GM21825 (cell line): ENCODE data around the gene WDFY3.
"Not testable (repeated sequence)": the region's sequence is repeated elsewhere in the genome, so short reads cannot be mapped to it uniquely, and the experiment has no call there.

Experiments used
- ATAC-seq: cut with Tn5 transposase; IDR thresholded peaks from one replicate; pipeline ENCODE4 v1.9.1; 2021; ENCODE audit warnings: mild to moderate bottlenecking, moderate library complexity; ENCODE audit not compliant: unreplicated experiment

The WDFY3 gene

DNA sequence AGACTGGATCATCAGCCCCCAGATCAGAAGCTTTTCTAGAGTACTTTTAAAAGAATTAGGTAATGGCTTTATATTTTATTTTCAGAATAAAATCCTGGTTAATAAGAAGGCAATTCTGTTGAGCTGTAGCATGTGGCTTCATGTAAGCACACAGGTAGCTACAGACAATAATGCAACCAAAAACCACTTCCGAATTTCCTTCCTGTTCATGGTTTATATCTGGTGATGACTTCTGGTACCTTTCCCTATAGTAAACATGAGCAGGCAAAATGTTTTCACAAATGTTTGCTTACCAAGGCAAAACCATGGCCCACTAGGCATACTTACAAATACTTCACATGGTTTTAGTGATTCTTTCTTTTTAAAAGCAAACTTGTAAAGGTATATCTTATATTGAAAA is 239.0 kb downstream of the WDFY3 start:
- ATAC-seq, result no peak

- no peak for ATAC-seq
Observed at GRCh38 chr4:84726356-84726755, 240.1 kb downstream of the WDFY3 start.

DNA sequence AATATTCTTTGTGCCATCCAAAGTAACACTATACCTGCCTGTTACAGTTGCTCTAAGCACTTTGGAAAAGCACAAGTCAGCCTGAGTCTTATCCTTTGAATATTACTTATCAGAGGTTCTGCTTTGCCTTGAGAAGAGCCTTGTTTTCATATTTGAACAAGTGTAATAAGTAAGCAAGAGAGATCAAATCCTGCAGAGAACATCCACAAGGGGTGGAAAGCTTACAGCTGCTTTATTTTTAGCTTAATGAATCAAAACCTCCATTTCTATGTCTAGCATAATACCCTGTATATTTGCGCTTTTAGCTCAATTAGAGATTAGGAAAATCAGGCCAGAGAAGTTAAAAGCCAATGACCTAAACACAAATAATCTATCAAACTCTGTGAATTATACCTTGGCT is 243.8 kb downstream of the WDFY3 start:
- no peak for ATAC-seq

DNA sequence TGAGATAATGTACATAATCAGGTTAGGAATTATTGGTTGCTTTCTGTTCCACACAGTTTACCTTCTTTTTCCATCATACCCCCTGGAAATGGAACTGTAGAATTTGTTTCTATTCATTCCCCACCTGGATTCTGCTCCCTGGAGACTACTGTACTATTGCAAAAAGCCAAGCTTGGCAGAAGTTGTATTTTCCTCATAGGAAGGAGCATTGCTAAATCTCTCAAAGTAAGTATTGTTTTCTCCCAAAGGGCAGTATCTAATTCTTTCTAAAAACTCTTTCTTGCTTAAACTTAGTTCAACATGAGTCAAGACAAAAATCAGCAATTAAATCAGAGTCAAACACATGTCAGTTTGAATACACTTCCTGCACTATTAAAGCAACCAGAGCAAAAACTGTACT is 247.4 kb downstream of the WDFY3 start:
- no peak for ATAC-seq

DNA sequence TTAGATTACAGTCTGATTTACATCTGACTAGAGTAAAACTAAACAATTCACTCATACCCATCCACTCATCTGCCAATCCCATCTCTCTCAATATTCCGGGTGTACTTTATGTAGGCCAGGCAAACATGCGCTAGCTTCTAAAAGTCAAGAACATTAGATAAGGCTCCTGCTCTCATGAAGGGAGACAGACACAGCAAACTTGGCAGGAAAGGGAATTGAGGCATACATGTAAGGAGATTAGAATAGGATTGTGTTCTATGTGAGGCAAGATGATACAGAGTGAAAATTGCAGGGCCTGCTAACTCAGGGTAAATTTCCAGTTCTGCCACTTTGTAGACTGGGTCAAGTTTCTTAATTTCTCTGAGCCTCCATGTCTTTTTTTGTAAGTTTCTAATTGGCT is 247.8 kb downstream of the WDFY3 start:
- ATAC-seq, result no peak

DNA sequence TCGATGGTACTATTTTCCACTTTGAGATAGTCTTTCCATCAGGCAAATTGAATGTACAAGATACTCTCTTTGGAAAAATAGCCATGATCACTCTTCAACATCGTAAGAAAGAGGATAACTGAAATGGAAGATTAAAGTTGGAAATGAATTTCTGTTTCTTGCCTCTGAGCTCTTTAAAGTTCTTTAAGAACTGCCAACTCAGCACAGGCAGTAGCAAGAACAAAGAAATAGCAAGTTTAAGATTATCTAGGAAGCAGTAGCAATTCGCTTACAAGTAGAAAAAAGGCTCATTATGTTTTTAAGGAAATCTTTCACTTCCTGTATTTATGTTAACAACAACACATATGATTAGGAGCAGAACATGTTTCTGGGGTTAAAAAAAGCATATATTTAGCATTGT is 255.9 kb downstream of the WDFY3 start:
- ATAC-seq, result no peak

DNA sequence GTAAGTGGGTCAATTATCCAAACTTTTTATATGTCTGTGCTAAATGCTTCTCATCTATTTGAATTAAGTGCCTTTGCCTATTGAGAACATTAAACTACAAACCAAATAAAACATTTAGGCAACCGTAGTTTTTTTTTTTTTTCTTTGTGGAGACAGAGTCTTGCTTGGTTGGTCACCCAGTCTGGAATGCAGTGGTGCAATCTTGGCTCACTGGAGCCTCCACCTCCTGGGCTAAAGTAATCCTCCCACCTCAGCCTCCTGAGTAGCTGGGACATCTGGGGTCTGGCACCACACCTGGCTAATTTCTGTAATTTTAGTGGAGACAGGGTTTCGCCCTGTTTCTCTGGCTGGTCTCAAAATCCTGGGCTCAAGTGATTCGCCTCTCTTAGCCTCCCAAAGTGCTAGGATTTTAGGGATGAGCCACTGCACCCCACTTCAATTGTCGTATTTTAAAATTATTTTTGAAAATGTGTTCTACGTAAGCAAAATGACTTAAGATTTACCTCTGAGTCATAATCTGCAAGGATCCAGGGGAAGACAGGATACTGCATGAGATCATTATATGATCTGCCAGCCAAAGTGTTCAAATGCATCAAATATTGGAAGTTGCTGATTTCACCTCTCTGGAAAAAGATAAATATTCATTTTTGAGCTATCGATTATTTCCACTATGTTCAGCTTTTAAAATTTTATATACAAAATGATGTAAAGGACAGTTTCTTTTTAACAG is 257.9 kb downstream of the WDFY3 start:
- ATAC-seq, result no peak

GRCh38 chr4:84706286-84706685 is 260.2 kb downstream of the WDFY3 start:
- ATAC-seq, result no peak

DNA sequence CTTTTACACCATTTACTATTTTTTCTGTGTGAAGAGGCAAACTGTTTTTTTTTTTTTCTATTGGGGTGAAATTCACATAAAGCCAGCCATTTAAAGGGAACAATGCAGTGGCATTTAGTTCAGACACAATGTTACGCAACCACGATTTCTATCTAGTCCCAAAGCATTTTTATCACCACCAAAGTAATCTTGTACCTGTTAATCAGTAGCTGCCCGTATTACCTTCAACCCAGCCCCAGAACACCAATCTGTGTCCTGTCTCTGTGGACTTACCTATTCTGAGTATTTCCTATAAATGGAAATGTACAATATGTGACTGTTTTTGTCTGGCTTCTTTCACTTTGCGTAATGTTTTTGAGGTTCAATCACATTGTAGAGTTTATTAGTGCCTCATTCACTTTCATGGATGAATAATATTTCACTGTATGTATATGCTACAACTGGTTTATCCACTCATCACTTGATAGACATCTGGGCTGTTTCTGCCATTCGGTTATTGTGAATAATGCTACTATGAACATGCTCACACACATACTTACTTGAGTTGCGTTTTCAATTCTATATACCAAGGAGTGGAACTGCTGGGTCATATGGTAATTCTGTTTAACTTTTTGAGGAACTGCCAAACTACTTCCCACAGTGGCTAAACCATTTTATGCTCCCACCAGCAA is 267.4 kb downstream of the WDFY3 start:
- no peak for ATAC-seq

- ATAC-seq, result no peak
Observed at GRCh38 chr4:84697615-84698201, 268.8 kb downstream of the WDFY3 start.

DNA sequence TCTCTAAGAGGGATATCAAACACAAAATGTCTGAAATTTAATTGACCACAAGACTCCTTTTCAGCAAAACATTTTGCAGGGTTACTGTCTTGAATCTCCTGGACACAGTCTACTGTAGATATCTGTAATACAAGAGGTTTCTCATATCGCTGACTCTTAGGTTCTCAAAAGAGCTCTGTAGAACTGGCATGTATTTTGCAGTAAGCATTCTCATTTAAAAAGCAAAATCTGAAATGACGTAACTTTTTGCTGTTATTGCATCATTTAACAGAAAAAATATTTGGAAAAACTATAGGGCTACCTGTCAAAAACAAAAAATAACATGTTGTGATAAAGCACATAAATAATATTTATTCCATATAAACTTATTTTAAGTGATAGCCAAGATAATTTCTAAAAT is 269.3 kb downstream of the WDFY3 start:
- ATAC-seq, result no peak

DNA sequence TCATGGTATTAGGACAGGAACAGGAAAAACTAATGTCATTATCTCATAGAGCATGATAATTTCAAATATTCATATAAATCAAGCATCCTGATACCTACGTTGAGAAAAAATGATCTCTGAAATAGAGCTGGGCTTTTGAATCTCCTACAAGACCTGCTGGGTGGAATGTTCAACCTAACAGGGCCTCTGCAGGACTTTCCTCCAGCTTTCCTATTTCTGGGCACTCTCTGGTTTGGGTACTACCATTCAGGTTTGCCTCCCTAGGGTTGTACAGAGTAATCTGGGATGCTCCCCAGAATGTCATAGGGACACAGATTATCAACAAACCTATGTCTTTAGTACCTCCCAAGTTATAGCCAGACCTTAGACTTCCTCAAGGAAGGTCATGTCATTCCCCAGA is 274.7 kb downstream of the WDFY3 start:
- no peak for ATAC-seq

DNA sequence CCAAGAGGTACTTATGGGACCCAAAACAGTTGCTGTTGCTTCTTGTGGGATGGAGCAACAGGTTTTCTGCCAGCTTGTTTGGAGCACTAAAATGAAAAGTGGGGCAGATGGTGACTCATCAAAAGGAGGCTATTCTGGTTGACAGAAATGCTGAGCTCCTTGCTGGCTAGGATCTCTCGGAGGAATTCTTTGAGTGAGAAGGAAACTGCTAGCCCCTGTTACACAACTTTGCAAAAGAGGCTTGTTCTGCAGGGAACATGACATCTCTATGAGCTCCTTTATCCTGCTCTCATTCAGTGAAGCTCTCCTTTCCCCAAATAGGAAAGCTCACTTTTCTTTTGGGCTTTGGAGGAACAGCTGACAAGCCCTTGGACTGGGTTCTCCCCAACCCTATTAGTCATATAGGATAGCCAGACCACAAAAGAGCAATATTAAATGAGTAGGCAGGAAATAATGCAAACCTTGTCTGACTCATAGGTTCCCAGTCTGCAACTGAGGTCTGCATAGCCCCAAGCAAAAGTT is 275.3 kb downstream of the WDFY3 start:
- no peak for ATAC-seq

DNA sequence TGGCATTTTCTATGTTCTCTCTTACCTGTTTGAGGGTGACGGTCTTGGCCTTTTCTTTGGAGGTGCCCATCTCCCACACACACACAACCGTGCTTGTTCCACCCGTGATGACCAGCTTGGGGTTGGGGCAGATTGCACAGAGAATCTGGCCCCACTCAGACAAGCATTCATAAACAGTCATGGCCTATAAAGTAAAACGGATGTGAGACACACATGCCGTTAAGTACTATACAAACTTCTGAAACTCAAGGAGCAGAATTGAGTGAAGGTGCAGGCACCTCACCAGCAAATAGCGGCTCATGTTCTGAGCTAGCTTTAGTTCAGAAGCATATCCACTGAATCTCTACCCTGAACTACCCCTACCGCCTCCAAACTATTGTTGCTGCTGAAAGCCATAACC is 276.0 kb downstream of the WDFY3 start:
- ATAC-seq, result no peak

DNA sequence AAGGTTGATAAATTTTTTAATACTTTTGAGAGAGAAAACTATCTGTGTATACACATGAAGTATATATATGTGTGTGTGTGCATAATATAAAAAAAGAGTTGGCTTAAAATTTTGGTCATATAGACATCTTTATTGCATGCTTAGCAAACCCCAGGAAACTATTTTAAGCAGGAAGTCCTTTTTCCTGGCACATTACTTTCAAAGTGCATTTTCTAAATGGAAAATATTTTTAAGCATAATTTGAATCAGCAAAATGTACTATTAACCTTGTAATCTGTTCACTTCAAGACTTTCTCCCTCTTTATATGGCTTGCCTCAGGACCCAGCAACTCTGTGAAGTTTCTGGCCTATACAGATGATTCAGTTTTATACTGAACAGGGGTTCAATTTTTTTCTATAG is 277.3 kb downstream of the WDFY3 start:
- ATAC-seq, result no peak

DNA sequence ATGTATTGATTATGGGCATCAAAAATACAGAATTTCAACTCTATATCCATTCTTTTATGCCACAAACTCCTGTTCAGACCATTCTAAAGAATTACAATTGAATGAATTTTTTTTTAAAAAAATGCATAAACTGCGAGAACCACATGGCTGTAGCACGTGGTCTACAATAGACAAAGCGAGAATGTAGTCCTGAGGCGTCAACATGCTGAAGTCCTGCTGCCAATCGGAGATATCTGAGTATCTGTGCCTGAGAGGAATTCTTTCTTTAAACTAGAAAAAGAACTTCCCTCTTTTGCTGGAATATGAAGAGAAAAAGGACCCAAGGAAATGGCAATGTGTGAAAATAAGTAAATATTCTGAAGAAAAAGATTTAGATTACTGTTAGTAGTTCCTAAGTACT is 277.9 kb downstream of the WDFY3 start:
- ATAC-seq, result no peak

DNA sequence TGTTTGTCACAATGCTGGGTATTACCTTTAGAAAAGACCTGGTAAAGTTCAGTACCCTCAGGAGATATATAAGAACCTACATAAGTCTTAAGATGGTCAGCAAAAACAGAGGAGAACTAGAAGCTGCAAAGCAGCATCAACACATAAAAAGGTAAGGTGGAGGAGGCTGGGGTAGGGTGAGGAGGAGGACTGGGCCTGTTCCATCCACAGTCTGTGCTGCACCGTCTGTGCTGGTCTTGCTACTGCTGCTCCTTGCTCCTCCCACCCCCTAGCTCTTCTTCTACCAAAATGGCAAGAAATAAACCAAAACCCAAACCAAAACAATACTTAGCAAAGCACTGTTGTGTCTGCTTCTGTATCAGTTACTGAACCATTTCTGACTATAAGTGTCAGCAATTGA is 281.4 kb downstream of the WDFY3 start:
- ATAC-seq, result no peak

DNA sequence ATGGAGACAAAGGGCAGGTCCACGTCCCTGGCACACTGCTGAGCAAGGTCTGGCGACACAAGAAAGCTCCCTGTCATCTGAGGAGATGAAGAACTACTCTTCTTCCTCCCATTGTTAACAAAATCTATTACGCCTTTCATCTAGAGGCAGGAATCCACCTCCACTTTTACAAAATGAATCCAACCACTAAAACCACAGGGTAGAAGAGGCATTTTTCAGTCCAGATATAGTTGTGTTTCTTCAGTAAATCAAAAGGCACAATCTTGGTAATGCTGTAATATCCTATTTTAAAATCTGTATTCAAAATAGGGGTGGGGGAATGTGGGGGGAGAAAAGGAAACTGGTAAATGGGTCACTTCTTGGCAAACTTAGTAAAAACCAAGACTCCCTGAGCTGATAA is 282.1 kb downstream of the WDFY3 start:
- no peak for ATAC-seq

GRCh38 chr4:84683064-84683850 is 283.2 kb downstream of the WDFY3 start:
- no peak for ATAC-seq

GRCh38 chr4:84682661-84683060 is 283.8 kb downstream of the WDFY3 start:
- not testable (repeated sequence) for ATAC-seq

DNA sequence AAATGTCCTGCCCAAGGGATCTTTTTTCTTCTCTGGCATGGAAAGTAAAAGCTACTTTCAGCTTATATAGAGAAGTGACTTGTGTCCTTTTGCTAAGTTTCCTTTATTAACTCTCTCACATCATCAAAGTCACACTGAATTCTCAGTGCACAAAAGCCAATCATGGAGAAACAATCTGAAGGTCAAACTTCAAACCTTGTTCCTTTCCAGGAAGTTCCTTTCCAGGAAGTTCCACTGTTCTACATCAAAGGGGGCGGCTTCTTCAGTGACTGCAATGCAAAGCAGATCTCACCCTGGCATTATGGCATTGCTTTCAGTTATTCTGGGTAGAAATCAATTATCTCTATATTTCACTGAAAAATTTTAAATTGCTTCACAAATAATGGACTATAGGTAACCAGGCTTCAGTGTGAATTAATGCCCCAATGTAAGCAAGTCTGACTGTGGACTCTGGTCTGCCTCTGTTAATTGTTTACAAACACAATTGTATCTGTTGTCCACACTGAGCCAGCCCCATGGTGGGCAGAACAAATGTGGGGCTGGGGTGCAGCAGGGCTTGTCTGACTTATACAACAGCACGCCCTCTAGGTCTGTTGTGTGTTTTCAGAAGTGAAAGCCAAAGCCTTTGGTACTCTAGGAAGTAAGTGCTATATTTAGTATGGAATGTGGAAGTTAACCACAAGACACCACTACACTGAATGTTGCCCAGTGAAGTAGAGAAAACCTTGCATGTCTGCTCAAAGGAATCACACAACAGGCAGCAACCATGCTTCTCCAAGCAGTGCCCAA is 284.8 kb downstream of the WDFY3 start:
- no peak for ATAC-seq
